Ovary (tissue), 9 donors: ENCODE results near the gene SEMA5B. TPM values are rescaled to one million over a fixed set of nuclear protein-coding genes. Genes with fewer than 3 reads are reported as not detected.

Experiments
- DNase-seq, 5 donors: peaks; one replicate each; pipeline ENCODE4 v3.0.0-alpha.2; 2019 to 2020
- H3K27ac ChIP-seq, 2 donors: fragments of 200-600 bp; one replicate each; pipeline versions ENCODE4 v1.5.1 to v1.8.0; 2019 to 2022
- H3K27me3 ChIP-seq: fragments of 200-600 bp; one replicate; pipeline ENCODE4 v1.8.0; 2022
- H3K36me3 ChIP-seq: fragments of 200-600 bp; sonication (generic); one replicate; pipeline ENCODE4 v1.5.1; 2019
- H3K4me1 ChIP-seq: one replicate; pipeline ENCODE4 v1.8.1; 2013; ENCODE audit warnings: mild to moderate bottlenecking, moderate library complexity; ENCODE audit not compliant: insufficient read depth
- H3K4me3 ChIP-seq: fragments of 200-600 bp; sonication (generic); one replicate; pipeline ENCODE4 v1.5.1; 2017
- H3K9me3 ChIP-seq, 2 donors: fragments of 200-600 bp in 1 of 2; sonication (generic) in 1 of 2; one replicate each; pipeline versions ENCODE4 v1.5.1 to v1.8.1; 2013 to 2019; ENCODE audit warnings: mild to moderate bottlenecking in 1 of 2, moderate library complexity in 1 of 2
- EP300 ChIP-seq: sonication (generic); formaldehyde crosslinking; IDR thresholded peaks from one replicate; pipeline ENCODE4 v1.6.1; 2017; ENCODE audit warnings: antibody characterized with exemption
- POLR2A ChIP-seq: fragments of 450-650 bp; IDR thresholded peaks from one replicate; pipeline ENCODE4 v1.6.1; 2017; ENCODE audit warnings: antibody characterized with exemption, mild to moderate bottlenecking, moderate library complexity
- WGBS, 3 donors: extraction: QIAGEN DNeasy Blood & Tissue Kit in 1 of 3; methylation state at CpG; one replicate each; pipeline versions ENCODE4 v1.1.5 to v1.1.7; 2013 to 2017; 5-methylcytosine and 5-hydroxymethylcytosine counted together
- intact Hi-C, 4 donors: fragments of 100-400 bp; cut with DNase I; formaldehyde crosslinking; loops; one replicate each; pipeline versions ENCODE4 v1.11.0 to v1.15.1; 2022 to 2023
- polyA plus RNA-seq, 2 donors: library from polyadenylated mRNA; stranded (reverse); fragments of 200-250 nt in 1 of 2; fragments of 350-450 nt in 1 of 2; fragmentation: Illumina TruSeq in 1 of 2; extraction: RNeasy Lipid Tissue Mini Kit (QIAGEN cat#74804) in 1 of 2; gene quantifications; one replicate each; pipeline ENCODE4 v1.2.3, GENCODE V29; 2013 to 2014
- total RNA-seq, 7 donors: library from RNA; depleted of rRNA in 2 of 7; stranded (reverse); fragments of >200 nt in 2 of 7; fragmentation: NEBNext Ultra II Directional in 3 of 7; extraction: Animal tissue kit (Norgen Biotek cat#: 25700) in 3 of 7; gene quantifications; one replicate each; pipeline versions ENCODE4 v1.1.0 to v1.2.4, GENCODE V29; 2016 to 2023
- TF ChIP-seq, protein P1 (sequence below), 3 donors: fragments of 450-650 bp in 2 of 3; fragments of 200-600 bp in 1 of 3; IDR thresholded peaks; one replicate each; pipeline versions ENCODE4 v1.5.1 to v1.8.0; 2016 to 2022; ENCODE audit warnings: antibody characterized with exemption in 3 of 3, mild to moderate bottlenecking in 1 of 3
- donor health status: DM: no; HTN: no; CAD: no; lungs with moderate emphysema.
- donor health status: DM: no; HTN: no; CAD: no.
- donor health status: Bipolar disorder and iron deficiency.
- donor health status: DM: yes; HTN: yes; CAD: no.
- donor health status: DM: no; HTN: no; CAD: no.
- donor health status: DM: yes; HTN: yes; CAD: no.

SEMA5B gene
- total and polyA plus RNA-seq, 9 donors = 0.22 to 3.1 (median 1.3) TPM

DNA sequence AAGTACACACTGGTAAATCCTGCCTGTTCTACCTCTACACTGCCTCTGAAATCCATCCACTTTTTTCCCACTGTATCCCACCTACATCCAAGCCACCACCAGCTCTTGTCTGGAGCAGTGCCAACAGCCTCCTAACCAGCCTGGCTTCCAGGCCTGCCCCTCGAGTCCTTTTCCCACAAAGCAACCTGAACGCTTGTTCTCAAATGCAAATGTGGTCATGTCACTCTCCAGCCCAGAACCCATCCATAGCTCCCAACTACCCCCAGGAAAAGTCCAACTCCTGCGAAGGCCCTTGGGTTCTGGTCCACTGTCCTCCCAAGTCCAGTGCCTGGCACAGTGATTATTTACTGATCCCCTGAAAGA lies 83.8 kb downstream of the SEMA5B start:
- Histone ChIP-seq H3K27ac (no peak overlapping the region), H3K36me3 (no peaks in the 10 kb centered on the region), H3K4me3 (no peak overlapping the region), H3K9me3 (no peaks in the 10 kb centered on the region), H3K4me1 (peaks cover 3% of the 10 kb centered on the region), H3K27me3 (no peaks in the 10 kb centered on the region)
- 84 to 96% (median 95%) methylated on average over 3 of the region's 3 CpGs for WGBS, 3 donors
- no peak for DNase-seq
- intact Hi-C loops = loop anchor here in 1 of 4 donors (10.0 kb wide), 2 partner anchors 81 to 89 kb away; partner anchors contain the start of gene SEMA5B
- TF ChIP-seq POLR2A (no peak), EP300 (no peak)
- TF ChIP-seq, protein P1, sequence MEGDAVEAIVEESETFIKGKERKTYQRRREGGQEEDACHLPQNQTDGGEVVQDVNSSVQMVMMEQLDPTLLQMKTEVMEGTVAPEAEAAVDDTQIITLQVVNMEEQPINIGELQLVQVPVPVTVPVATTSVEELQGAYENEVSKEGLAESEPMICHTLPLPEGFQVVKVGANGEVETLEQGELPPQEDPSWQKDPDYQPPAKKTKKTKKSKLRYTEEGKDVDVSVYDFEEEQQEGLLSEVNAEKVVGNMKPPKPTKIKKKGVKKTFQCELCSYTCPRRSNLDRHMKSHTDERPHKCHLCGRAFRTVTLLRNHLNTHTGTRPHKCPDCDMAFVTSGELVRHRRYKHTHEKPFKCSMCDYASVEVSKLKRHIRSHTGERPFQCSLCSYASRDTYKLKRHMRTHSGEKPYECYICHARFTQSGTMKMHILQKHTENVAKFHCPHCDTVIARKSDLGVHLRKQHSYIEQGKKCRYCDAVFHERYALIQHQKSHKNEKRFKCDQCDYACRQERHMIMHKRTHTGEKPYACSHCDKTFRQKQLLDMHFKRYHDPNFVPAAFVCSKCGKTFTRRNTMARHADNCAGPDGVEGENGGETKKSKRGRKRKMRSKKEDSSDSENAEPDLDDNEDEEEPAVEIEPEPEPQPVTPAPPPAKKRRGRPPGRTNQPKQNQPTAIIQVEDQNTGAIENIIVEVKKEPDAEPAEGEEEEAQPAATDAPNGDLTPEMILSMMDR (IDR thresholded peaks at IDR 0.05) = no peak

- no peaks in the 10 kb centered on the region for H3K36me3 ChIP-seq
- 58 to 70% (median 59%) methylated on average over 23 of the region's 23 CpGs for WGBS, 3 donors
- H3K4me1 ChIP-seq = peaks cover 3% of the 10 kb centered on the region
- TF ChIP-seq, protein P1 (IDR thresholded peaks at IDR 0.05) = peak in 2 of 3 donors; percentile 49 to 57
- TF ChIP-seq EP300 = no peak
- no peak overlapping the region for H3K4me3 ChIP-seq
- intact Hi-C loops = loop anchor here in 1 of 4 donors (10.0 kb wide), 2 partner anchors 82 to 88 kb away; partner anchors contain the start of gene SEMA5B
- DNase-seq = peak in 4 of 5 donors; percentile 35 to 59 (median 47)
- H3K27ac ChIP-seq = no peak overlapping the region
- H3K9me3 ChIP-seq = no peaks in the 10 kb centered on the region
- no peaks in the 10 kb centered on the region for H3K27me3 ChIP-seq
Observed at GRCh38 chr3:122942937-122943827, 84.4 kb downstream of the SEMA5B start.

GRCh38 chr3:122942239-122942638 lies 85.3 kb downstream of the SEMA5B start:
- Histone ChIP-seq H3K4me3 (no peak overlapping the region), H3K9me3 (no peaks in the 10 kb centered on the region), H3K4me1 (peaks cover 3% of the 10 kb centered on the region), H3K27ac (no peak overlapping the region), H3K36me3 (no peaks in the 10 kb centered on the region), H3K27me3 (no peaks in the 10 kb centered on the region)
- no peak for TF ChIP-seq EP300
- TF ChIP-seq, protein P1 (IDR thresholded peaks at IDR 0.05) = no peak
- TF ChIP-seq POLR2A = no peak
- 83 to 94% (median 91%) methylated on average over 3 of the region's 3 CpGs for WGBS, 3 donors
- DNase-seq = no peak
- intact Hi-C loops = loop anchor here in 1 of 4 donors (10.0 kb wide), 2 partner anchors 83 to 87 kb away; partner anchors contain the start of gene SEMA5B

GRCh38 chr3:122941228-122942206 lies 86.0 kb downstream of the SEMA5B start:
- TF ChIP-seq, protein P1 (IDR thresholded peaks at IDR 0.05) = no peak
- no peak for TF ChIP-seq POLR2A
- no peak for TF ChIP-seq EP300
- Histone ChIP-seq H3K27ac (no peak overlapping the region), H3K27me3 (no peaks in the 10 kb centered on the region), H3K36me3 (no peaks in the 10 kb centered on the region), H3K9me3 (no peaks in the 10 kb centered on the region), H3K4me3 (no peak overlapping the region), H3K4me1 (peaks cover 3% of the 10 kb centered on the region)
- no peak for DNase-seq
- WGBS, 3 donors = 90 to 97% (median 90%) methylated on average over 6 of the region's 6 CpGs
- intact Hi-C loops = loop anchor here in 1 of 4 donors (10.0 kb wide), 2 partner anchors 83 to 87 kb away; partner anchors contain the start of gene SEMA5B
